ENCODE results near the gene PCLAF.
A peak's percentile ranks its signal among the peaks of the same experiment; 100 is the strongest.
"Not testable (repeated sequence)": the region's sequence is repeated elsewhere in the genome, so short reads cannot be mapped to it uniquely, and the experiment has no call there.

Gene PCLAF

DNA sequence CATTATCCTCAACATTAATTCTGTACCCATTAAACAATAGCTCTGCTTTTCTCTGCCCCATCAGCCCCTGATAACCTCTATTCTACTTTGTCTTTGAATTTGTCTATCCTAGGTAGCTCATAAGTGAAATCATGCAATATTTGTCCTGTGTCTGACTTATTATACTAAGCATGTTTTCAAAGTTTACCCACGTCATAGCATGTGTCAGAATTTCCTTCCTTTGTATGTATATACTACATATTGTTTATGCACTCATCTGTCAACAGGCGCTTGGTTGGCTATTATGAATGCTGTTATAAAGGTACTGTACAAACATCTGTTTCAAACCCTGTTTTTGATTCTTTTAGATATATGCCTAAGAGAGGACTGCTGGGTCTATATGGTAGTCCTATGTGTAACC is 43.5 kb downstream of the PCLAF start:
- peaks cover 3% of the 10 kb centered on the region; the same call in 1 of the 2 replicates for H3K9me3 ChIP-seq (ENCODE audit: insufficient read depth, low read length)
- H3K4me3 ChIP-seq (ENCODE audit: insufficient read length, low read depth): no peak overlapping the region
- DNase-seq (ENCODE audit: low read depth, low spot score): no peak
- no peak overlapping the region for H3K9ac ChIP-seq (ENCODE audit: insufficient read length, low read depth)
- no peaks in the 10 kb centered on the region for H3K27me3 ChIP-seq (ENCODE audit: insufficient read depth, insufficient read length)
- peaks cover 24% of the 10 kb centered on the region for H3K36me3 ChIP-seq (ENCODE audit: insufficient read depth, insufficient read length, low read length)
- TF ChIP-seq SUZ12 (IDR thresholded peaks at IDR 0.05; ENCODE audit: extremely low read depth, insufficient read depth, insufficient read length) (no peak), ZNF274 (IDR thresholded peaks at IDR 0.05; ENCODE audit: low read depth, low read length) (no peak), YY1 (IDR thresholded peaks at IDR 0.05; ENCODE audit: insufficient read depth, insufficient read length) (no peak)
- H3K4me1 ChIP-seq (ENCODE audit: insufficient read depth, insufficient read length): no peaks in the 10 kb centered on the region

DNA sequence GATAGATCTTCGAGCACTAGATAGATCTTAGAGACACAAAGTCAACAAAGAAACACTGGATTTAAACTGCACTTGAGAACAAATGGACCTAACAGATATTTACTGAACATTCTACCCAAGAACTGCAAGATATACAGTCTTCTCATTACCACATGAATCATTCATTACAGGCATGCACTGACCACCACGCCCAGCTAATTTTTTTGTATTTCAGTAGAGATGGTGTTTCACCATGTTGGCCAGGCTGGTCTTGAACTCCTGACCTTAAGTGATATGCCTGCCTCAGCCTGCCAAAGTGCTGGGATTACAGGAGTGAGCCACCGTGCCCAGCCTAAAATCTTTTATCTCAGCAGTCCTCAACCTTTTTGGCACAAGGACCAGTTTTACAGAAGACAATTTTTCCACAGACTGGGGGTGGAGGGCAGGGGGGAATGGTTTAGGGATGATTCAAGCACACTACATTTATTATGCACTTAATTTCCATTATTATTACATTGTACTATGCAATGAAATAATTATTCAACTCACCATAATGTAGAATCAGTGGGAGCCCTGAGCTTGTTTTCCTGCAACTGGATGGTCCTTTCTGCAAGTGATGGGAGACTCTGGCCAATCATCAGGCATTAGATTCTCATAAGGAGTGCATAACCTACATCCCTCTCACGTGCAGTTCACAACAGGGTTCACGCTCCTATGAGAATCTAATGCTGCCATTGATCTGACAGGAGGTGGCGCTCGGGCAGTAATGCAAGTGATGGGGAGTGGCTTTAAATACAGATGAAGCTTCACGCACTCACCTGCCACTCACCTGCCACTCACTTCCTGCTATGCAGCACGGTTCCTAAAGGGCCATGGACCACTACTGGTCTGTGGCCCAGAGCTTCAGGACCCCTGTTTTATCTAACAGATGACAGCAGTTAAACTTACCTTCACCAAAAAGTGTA is 47.0 kb downstream of the PCLAF start:
- no peaks in the 10 kb centered on the region for H3K4me1 ChIP-seq (ENCODE audit: insufficient read depth, insufficient read length)
- H3K4me3 ChIP-seq (ENCODE audit: insufficient read length, low read depth): no peak overlapping the region
- DNase-seq (ENCODE audit: low read depth, low spot score): no peak
- peaks cover 3% of the 10 kb centered on the region; the same call in 1 of the 2 replicates for H3K9me3 ChIP-seq (ENCODE audit: insufficient read depth, low read length)
- no peak overlapping the region for H3K9ac ChIP-seq (ENCODE audit: insufficient read length, low read depth)
- H3K27me3 ChIP-seq (ENCODE audit: insufficient read depth, insufficient read length): no peaks in the 10 kb centered on the region
- TF ChIP-seq YY1 (IDR thresholded peaks at IDR 0.05; ENCODE audit: insufficient read depth, insufficient read length): no peak
- TF ChIP-seq ZNF274 (IDR thresholded peaks at IDR 0.05; ENCODE audit: low read depth, low read length): no peak
- no peak for TF ChIP-seq SUZ12 (IDR thresholded peaks at IDR 0.05; ENCODE audit: extremely low read depth, insufficient read depth, insufficient read length)
- peaks cover 11% of the 10 kb centered on the region for H3K36me3 ChIP-seq (ENCODE audit: insufficient read depth, insufficient read length, low read length)

DNA sequence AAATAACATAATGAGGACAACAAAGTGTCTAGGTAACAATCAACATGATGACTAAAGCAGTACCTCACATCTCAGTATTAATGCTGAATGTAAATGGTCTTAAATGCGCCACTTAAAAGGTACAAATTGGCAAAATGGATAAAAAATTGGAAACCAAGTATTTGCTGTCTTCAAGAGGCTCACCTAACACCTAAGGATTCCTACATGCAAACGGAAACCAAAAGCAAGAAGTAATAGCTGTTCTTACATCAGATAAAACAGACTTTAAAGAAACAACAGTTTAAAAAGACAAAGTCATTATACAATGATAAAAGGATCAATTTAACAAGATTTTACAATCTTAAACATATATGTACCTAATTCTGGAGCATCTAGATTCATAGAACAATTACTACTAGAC is 47.7 kb downstream of the PCLAF start:
- TF ChIP-seq SUZ12 (IDR thresholded peaks at IDR 0.05; ENCODE audit: extremely low read depth, insufficient read depth, insufficient read length) (no peak), ZNF274 (IDR thresholded peaks at IDR 0.05; ENCODE audit: low read depth, low read length) (no peak), YY1 (IDR thresholded peaks at IDR 0.05; ENCODE audit: insufficient read depth, insufficient read length) (no peak)
- no peak for DNase-seq (ENCODE audit: low read depth, low spot score)
- Histone ChIP-seq H3K9me3 (ENCODE audit: insufficient read depth, low read length) (peaks cover 3% of the 10 kb centered on the region; the same call in 1 of the 2 replicates), H3K4me3 (ENCODE audit: insufficient read length, low read depth) (no peak overlapping the region), H3K4me1 (ENCODE audit: insufficient read depth, insufficient read length) (no peaks in the 10 kb centered on the region), H3K27me3 (ENCODE audit: insufficient read depth, insufficient read length) (no peaks in the 10 kb centered on the region), H3K9ac (ENCODE audit: insufficient read length, low read depth) (no peak overlapping the region), H3K36me3 (ENCODE audit: insufficient read depth, insufficient read length, low read length) (peaks cover 11% of the 10 kb centered on the region)

DNA sequence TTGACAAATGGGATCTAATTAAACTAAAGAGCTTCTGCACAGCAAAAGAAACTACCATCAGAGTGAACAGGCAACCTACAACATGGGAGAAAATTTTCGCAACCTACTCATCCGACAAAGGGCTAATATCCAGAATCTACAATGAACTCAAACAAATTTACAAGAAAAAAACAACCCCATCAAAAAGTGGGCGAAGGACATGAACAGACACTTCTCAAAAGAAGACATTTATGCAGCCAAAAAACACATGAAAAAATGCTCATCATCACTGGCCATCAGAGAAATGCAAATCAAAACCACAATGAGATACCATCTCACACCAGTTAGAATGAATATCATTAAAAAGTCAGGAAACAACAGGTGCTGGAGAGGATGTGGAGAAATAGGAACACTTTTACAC is 49.6 kb downstream of the PCLAF start:
- H3K36me3 ChIP-seq (ENCODE audit: insufficient read depth, insufficient read length, low read length); H3K9ac ChIP-seq (ENCODE audit: insufficient read length, low read depth); H3K9me3 ChIP-seq (ENCODE audit: insufficient read depth, low read length); H3K27me3 ChIP-seq (ENCODE audit: insufficient read depth, insufficient read length); DNase-seq (ENCODE audit: low read depth, low spot score); H3K4me1 ChIP-seq (ENCODE audit: insufficient read depth, insufficient read length); H3K4me3 ChIP-seq (ENCODE audit: insufficient read length, low read depth): not testable (repeated sequence)

DNA sequence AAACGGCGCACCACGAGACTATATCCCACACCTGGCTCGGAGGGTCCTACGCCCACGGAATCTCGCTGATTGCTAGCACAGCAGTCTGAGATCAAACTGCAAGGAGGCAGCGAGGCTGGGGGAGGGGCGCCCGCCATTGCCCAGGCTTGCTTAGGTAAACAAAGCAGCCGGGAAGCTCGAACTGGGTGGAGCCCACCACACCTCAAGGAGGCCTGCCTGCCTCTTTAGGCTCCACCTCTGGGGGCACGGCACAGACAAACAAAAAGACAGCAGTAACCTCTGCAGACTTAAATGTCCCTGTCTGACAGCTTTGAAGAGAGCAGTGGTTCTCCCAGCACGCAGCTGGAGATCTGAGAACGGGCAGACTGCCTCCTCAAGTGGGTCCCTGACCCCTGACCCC is 54.3 kb downstream of the PCLAF start:
- H3K4me3 ChIP-seq (ENCODE audit: insufficient read length, low read depth); H3K27me3 ChIP-seq (ENCODE audit: insufficient read depth, insufficient read length); H3K36me3 ChIP-seq (ENCODE audit: insufficient read depth, insufficient read length, low read length); H3K9ac ChIP-seq (ENCODE audit: insufficient read length, low read depth); H3K9me3 ChIP-seq (ENCODE audit: insufficient read depth, low read length); DNase-seq (ENCODE audit: low read depth, low spot score); H3K4me1 ChIP-seq (ENCODE audit: insufficient read depth, insufficient read length): not testable (repeated sequence)

DNA sequence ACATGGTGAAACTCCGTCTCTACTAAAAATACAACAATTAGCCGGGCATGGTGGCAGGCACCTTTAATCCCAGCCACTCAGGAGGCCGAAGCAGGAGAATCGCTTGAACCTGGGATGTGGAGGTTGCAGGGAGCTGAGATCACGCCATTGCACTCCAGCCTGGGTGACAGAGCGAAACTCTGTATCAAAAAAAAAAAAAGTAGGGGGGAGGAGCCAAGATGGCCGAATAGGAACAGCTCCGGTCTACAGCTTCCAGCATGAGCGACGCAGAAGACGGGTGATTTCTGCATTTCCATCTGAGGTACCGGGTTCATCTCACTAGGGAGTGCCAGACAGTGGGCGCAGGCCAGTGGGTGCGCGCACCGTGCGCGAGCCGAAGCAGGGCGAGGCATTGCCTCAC is 54.8 kb downstream of the PCLAF start:
- not testable (repeated sequence) for DNase-seq (ENCODE audit: low read depth, low spot score); H3K4me1 ChIP-seq (ENCODE audit: insufficient read depth, insufficient read length); H3K36me3 ChIP-seq (ENCODE audit: insufficient read depth, insufficient read length, low read length); H3K27me3 ChIP-seq (ENCODE audit: insufficient read depth, insufficient read length); H3K9me3 ChIP-seq (ENCODE audit: insufficient read depth, low read length); H3K9ac ChIP-seq (ENCODE audit: insufficient read length, low read depth)
- H3K4me3 ChIP-seq (ENCODE audit: insufficient read length, low read depth): peak overlapping the region; percentile 11

DNA sequence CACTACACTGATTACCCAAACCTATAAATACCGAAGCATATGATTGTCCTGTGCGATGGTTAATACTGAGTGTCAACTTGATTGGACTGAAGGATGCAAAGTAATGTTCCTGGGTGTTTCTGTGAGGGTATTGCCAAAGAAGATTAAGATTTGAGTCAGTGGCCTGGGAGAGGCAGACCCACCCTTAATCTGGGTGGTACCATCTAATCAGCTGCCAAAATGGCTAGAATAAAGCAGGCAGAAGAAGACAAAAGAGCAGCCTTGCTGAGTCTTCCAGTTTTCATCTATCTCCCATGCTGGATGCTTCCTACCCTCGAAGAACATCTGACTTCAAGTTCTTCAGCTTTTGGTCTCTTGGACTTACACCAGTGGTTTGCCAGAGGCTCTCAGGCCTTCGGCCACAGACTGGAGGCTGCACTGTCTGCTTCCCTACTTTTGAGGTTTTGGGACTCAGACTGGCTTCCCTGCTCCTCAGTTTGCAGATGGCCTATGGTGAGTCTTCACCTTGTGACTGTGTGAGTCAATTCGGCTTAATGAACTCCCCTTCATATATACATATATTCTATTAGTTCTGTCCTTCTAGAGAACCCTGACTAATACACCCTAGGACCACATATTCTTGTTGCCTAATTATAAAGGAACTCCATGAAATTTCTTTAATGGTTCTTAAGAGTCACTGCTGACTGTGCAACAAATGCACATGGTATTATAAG is 56.9 kb downstream of the PCLAF start:
- Histone ChIP-seq H3K4me1 (ENCODE audit: insufficient read depth, insufficient read length) (no peaks in the 10 kb centered on the region), H3K9ac (ENCODE audit: insufficient read length, low read depth) (no peak overlapping the region), H3K36me3 (ENCODE audit: insufficient read depth, insufficient read length, low read length) (no peaks in the 10 kb centered on the region), H3K4me3 (ENCODE audit: insufficient read length, low read depth) (no peak overlapping the region), H3K27me3 (ENCODE audit: insufficient read depth, insufficient read length) (no peaks in the 10 kb centered on the region), H3K9me3 (ENCODE audit: insufficient read depth, low read length) (no peaks in the 10 kb centered on the region)
- no peak for TF ChIP-seq YY1 (IDR thresholded peaks at IDR 0.05; ENCODE audit: insufficient read depth, insufficient read length)
- TF ChIP-seq ZNF274 (IDR thresholded peaks at IDR 0.05; ENCODE audit: low read depth, low read length): no peak
- no peak for TF ChIP-seq SUZ12 (IDR thresholded peaks at IDR 0.05; ENCODE audit: extremely low read depth, insufficient read depth, insufficient read length)
- no peak for DNase-seq (ENCODE audit: low read depth, low spot score)

Measured in NT2/D1 (cell line).